GM12864 (cell line): ENCODE results near the gene ZNF892.
A peak's percentile ranks its signal among the peaks of the same experiment; 100 is the strongest.
"Not testable (repeated sequence)": the region's sequence is repeated elsewhere in the genome, so short reads cannot be mapped to it uniquely, and the experiment has no call there.

Experiments used
- DNase-seq: peaks from one replicate; pipeline ENCODE4 v3.0.0-alpha.2; 2011; ENCODE audit warnings: low read depth
- H3K4me3 ChIP-seq: 2 replicates; pipeline ENCODE4 v1.5.1; 2011; ENCODE audit warnings: mild to moderate bottlenecking, low read depth, low read length, control low read depth
- TF ChIP-seq, protein P1 (sequence below): IDR thresholded peaks from 2 replicates; pipeline ENCODE4 v1.5.1; 2011; ENCODE audit warnings: low read depth, mild to moderate bottlenecking, moderate library complexity, low read length, control low read depth, inconsistent platforms; ENCODE audit errors: missing control alignments

ZNF892 gene

DNA sequence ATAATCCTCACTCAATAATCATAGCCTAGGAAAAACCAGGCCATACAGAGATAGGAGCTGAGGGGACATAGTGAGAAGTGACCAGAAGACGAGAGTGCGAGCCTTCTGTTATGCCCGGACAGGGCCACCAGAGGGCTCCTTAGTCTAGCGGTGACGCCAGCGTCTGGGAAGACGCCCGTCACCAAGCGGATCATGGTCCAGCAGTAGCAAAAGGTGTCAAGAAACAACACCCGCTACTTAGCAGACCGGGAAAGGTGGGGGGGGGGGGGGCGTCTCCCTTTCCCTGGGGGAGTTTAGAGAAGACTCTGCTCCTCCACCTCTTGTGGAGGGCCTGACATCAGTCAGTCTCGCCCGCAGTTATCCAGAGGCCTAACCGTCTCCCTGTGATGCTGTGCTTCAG, 14.4 kb upstream of the ZNF892 start:
- DNase-seq, H3K4me3 ChIP-seq: not testable (repeated sequence)
- TF ChIP-seq, protein P1, sequence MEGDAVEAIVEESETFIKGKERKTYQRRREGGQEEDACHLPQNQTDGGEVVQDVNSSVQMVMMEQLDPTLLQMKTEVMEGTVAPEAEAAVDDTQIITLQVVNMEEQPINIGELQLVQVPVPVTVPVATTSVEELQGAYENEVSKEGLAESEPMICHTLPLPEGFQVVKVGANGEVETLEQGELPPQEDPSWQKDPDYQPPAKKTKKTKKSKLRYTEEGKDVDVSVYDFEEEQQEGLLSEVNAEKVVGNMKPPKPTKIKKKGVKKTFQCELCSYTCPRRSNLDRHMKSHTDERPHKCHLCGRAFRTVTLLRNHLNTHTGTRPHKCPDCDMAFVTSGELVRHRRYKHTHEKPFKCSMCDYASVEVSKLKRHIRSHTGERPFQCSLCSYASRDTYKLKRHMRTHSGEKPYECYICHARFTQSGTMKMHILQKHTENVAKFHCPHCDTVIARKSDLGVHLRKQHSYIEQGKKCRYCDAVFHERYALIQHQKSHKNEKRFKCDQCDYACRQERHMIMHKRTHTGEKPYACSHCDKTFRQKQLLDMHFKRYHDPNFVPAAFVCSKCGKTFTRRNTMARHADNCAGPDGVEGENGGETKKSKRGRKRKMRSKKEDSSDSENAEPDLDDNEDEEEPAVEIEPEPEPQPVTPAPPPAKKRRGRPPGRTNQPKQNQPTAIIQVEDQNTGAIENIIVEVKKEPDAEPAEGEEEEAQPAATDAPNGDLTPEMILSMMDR, result peak; percentile 58

DNA sequence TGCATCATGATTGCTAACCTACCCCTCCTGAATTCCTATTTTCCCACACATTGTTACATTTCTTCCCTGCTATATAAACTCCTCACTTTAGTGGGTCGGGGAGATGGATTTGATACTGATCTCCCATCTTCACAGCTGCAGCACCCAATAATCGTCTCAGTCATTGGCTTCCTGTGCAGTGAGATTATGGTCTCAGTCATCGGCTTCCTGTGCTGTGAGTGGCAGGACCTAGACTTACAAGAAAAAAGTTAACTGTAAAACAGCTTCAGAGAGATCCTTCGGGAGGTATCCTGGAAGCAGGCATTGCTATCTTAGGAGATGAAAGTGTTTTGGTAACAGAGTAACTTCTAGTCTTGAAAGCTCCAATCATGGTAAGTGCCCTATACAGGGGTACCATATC, 3.4 kb upstream of the ZNF892 start:
- H3K4me3 ChIP-seq, result no peak overlapping the region
- TF ChIP-seq, protein P1, result no peak
- no peak for DNase-seq

DNA sequence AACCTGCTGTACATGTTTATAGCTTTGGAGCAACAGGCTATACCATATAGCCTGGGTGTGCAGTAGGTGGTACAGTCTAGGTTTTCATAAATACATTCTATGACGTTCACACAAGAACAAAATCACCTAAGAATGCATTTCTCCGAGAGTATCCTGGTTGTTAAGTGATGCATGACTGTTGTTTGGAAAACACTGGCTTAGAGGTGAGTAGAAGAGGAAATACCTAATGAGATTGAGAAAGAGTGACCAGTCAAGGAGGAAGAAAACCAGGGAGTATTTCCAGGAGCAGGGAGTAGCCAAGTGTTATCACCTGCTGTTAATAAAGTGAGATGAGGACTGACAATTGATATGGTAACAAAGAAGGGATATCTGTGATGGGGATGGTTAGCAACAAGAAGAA, 2.9 kb upstream of the ZNF892 start:
- DNase-seq, result no peak
- H3K4me3 ChIP-seq, result no peak overlapping the region
- TF ChIP-seq, protein P1, result no peak

DNA sequence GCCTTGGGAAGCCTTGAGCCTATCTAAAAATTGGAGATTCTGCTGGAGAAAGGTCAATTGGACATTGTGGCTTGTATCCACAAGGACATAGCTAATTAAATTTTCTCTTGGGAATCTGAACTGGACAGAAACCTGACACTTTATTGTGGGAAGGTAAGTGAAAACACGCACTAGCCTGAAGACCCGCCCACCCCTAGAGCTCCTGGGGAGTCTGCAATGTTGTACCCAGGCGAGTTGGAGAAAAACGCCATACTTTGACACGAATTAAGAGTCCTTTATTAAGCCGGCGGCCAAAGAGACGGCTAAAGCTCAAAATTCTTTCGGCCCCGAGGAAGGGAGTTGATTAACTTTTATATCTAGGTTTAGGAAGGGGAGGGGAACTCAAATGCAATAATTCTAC, 1.2 kb upstream of the ZNF892 start:
- no peak overlapping the region for H3K4me3 ChIP-seq
- DNase-seq, result no peak
- TF ChIP-seq, protein P1, result no peak

DNA sequence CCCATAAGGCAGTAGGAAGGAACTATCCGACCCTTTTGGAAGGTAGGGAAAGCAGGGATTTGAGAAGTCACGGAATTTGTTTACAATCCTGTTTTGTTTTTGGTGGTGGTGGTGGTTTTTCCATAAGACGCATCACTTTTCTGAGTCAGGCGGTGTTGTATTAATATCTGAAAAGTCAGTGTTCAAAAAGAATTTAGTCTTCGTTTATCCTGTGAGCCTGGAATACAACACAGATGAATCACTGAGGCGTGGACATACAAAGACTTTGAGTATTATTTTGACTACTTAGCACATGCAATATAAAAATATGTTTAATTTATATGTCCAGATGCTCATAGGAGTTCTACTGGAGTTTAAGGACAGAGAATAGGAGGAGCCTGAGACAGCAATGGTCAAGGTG, 785 bp downstream of the ZNF892 start:
- no peak for DNase-seq

DNA sequence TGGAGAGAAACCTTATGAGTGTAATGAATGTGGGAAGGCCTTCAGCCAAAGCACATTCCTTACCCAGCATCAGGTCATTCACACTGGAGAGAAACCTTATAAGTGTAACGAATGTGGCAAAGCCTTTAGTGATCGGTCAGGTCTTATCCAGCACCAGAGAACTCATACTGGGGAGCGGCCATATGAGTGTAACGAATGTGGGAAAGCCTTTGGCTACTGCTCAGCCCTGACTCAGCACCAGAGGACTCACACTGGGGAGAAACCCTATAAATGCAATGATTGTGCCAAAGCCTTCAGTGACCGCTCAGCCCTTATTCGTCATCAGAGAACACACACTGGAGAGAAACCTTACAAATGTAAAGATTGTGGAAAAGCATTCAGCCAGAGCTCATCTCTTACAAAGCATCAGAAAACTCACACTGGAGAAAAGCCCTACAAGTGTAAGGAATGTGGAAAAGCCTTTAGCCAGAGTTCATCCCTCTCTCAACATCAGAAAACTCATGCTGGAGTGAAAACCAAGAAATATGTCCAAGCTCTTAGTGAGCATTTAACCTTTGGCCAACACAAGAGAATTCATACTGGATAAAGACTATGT, 7.8 kb downstream of the ZNF892 start:
- H3K4me3 ChIP-seq, result no peak overlapping the region
- DNase-seq, result no peak
- TF ChIP-seq, protein P1, result no peak

More for the DNA sequence above, 785 bp downstream of the ZNF892 start:
- peak overlapping the region; percentile 72; the same call in 1 of the 2 replicates for H3K4me3 ChIP-seq
- TF ChIP-seq, protein P1, result no peak

DNA sequence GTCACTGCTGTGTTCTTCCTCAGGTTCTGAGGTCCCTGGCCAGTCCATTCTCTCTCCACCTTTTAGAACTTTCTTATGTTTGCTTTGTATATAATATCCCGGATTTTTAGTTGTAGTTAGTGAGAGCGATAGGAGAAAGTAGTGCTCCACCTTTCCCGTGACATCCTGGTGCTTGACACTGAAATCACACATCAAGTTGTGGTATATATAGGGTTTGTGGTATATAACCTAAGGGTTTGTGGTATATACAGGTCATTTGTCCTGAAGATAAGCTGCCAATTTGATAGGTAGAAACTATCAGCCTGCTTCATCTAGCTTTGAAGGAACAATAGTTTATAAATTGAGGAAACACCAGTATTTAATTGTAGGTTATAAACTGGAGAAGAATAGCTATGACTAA, 13.1 kb downstream of the ZNF892 start:
- DNase-seq, result no peak
- no peak overlapping the region for H3K4me3 ChIP-seq
- TF ChIP-seq, protein P1, result no peak
